H1 (cell line): ENCODE measurements around the gene KLK10. TPM values are rescaled to one million over a fixed set of nuclear protein-coding genes. Genes with fewer than 3 reads are reported as not detected.
A peak's percentile ranks its signal among the peaks of the same experiment; 100 is the strongest.

Experiments
- CTCF ChIA-PET: fragments of 300-600 bp; sonication (Branson Sonifier 250); formaldehyde crosslinking; loops from one replicate; lab custom pipeline; 2021; ENCODE audit not compliant: partially characterized antibody; lab: Charles Lee
- POLR2A ChIA-PET: fragments of 300-600 bp; sonication (Branson Sonifier 250); formaldehyde crosslinking; loops from one replicate; lab custom pipeline; 2021; ENCODE audit warnings: inconsistent platforms; ENCODE audit not compliant: partially characterized antibody; lab: Charles Lee
- DNase-seq, 2 experiments: peaks; one replicate each; pipeline versions ENCODE4 v3.0.0 to v3.0.0-alpha.2; 2010 to 2022; ENCODE audit warnings: low spot score in 2 of 2, low read depth in 1 of 2, mixed read lengths in 1 of 2
- FAIRE-seq: peaks from 2 replicates; lab custom pipeline; 2011; peaks lifted over from hg19 to GRCh38; lab: Jason Lieb, UNC
- H2AFZ ChIP-seq: 2 replicates; pipeline ENCODE4 v1.8.1; 2012; ENCODE audit warnings: low read length, inconsistent platforms
- H2AK5ac ChIP-seq: 2 replicates; pipeline ENCODE4 v1.6.1; 2013; ENCODE audit warnings: low read depth, low read length
- H2BK120ac ChIP-seq: replicated peaks from 2 replicates; pipeline ENCODE3; 2013; ENCODE audit warnings: low read depth, low read length, inconsistent platforms
- H2BK12ac ChIP-seq: 2 replicates; pipeline ENCODE4 v1.6.1; 2013; ENCODE audit warnings: low read depth, low read length
- H2BK15ac ChIP-seq: 2 replicates; pipeline ENCODE4 v1.6.1; 2013; ENCODE audit warnings: low read length
- H2BK20ac ChIP-seq: 2 replicates; pipeline ENCODE4 v1.6.1; 2013; ENCODE audit warnings: low read length
- H2BK5ac ChIP-seq: 2 replicates; pipeline ENCODE4 v1.6.1; 2013; ENCODE audit warnings: low read depth, low read length
- H3K14ac ChIP-seq: 2 replicates; pipeline ENCODE4 v1.6.1; 2013; ENCODE audit warnings: inconsistent platforms; ENCODE audit not compliant: insufficient read length
- H3K18ac ChIP-seq: 2 replicates; pipeline ENCODE4 v1.6.1; 2013; ENCODE audit warnings: low read length; ENCODE audit errors: extremely low read depth
- H3K23ac ChIP-seq: 2 replicates; pipeline ENCODE4 v1.6.1; 2013; ENCODE audit warnings: inconsistent platforms; ENCODE audit not compliant: insufficient read length
- H3K23me2 ChIP-seq: 2 replicates; pipeline ENCODE4 v1.6.1; 2013; ENCODE audit warnings: low read depth, low read length
- H3K27ac ChIP-seq: 2 replicates; pipeline ENCODE4 v1.6.1; 2011; ENCODE audit warnings: low read depth, low read length, inconsistent platforms
- H3K27me3 ChIP-seq, 4 experiments: replicated peaks in 1 of 4; 1 replicate in 1 of 4; 2 replicates in 3 of 4; pipeline versions ENCODE4 v1.6.1 to v1.8.1; 2011 to 2013; ENCODE audit warnings: low read length in 3 of 4, mild to moderate bottlenecking in 3 of 4, inconsistent platforms in 2 of 4, mixed read lengths in 2 of 4, moderate library complexity in 1 of 4; ENCODE audit not compliant: control insufficient read depth in 3 of 4, insufficient read depth in 3 of 4; ENCODE audit errors: extremely low read depth in 1 of 4
- H3K36me3 ChIP-seq, 4 experiments: 2 replicates each; pipeline versions ENCODE4 v1.6.1 to v1.8.1; 2011 to 2013; ENCODE audit warnings: mild to moderate bottlenecking in 4 of 4, low read length in 3 of 4, moderate library complexity in 2 of 4, control low read depth in 1 of 4, inconsistent platforms in 1 of 4; ENCODE audit not compliant: insufficient read depth in 4 of 4, control insufficient read depth in 2 of 4
- H3K4ac ChIP-seq: replicated peaks from 2 replicates; pipeline ENCODE3; 2013; ENCODE audit warnings: low read length, low read depth, mixed read lengths, inconsistent platforms; ENCODE audit not compliant: insufficient read length
- H3K4me1 ChIP-seq, 4 experiments: replicated peaks in 1 of 4; 1 replicate in 1 of 4; 2 replicates in 3 of 4; pipeline versions ENCODE4 v1.6.1 to v1.8.1; 2011 to 2013; ENCODE audit warnings: low read length in 3 of 4, inconsistent platforms in 2 of 4, mixed read lengths in 1 of 4; ENCODE audit not compliant: insufficient read depth in 4 of 4, control insufficient read depth in 3 of 4
- H3K4me2 ChIP-seq, 2 experiments: 2 replicates each; pipeline versions ENCODE4 v1.6.1 to v1.8.1; 2011 to 2013; ENCODE audit warnings: low read depth in 2 of 2, low read length in 2 of 2, control low read depth in 1 of 2, inconsistent platforms in 1 of 2, mild to moderate bottlenecking in 1 of 2; ENCODE audit not compliant: insufficient read depth in 1 of 2
- H3K4me3 ChIP-seq, 4 experiments: fragments of 200-600, 300-600 bp in 1 of 4; sonication (generic), shearing (Covaris generic), sonication (Bioruptor Twin) in 1 of 4; 2 replicates each; pipeline versions ENCODE4 v1.5.1 to v1.8.1; 2011 to 2016; ENCODE audit warnings: low read length in 4 of 4, low read depth in 3 of 4, control low read depth in 2 of 4, inconsistent platforms in 2 of 4, mild to moderate bottlenecking in 2 of 4, mixed read lengths in 1 of 4, moderate library complexity in 1 of 4; ENCODE audit not compliant: insufficient read depth in 2 of 4; ENCODE audit errors: extremely low read depth in 1 of 4
- H3K56ac ChIP-seq: replicated peaks from 2 replicates; pipeline ENCODE3; 2013; ENCODE audit warnings: low read depth, mild to moderate bottlenecking, mixed read lengths, low read length, inconsistent platforms; ENCODE audit not compliant: insufficient read length
- H3K79me1 ChIP-seq: 2 replicates; pipeline ENCODE4 v1.6.1; 2013; ENCODE audit warnings: low read depth, low read length, control low read depth
- H3K79me2 ChIP-seq, 2 experiments: 2 replicates each; pipeline versions ENCODE4 v1.6.1 to v1.8.1; 2012 to 2013; ENCODE audit warnings: low read length in 2 of 2, mild to moderate bottlenecking in 2 of 2, inconsistent platforms in 1 of 2; ENCODE audit not compliant: insufficient read depth in 2 of 2, control insufficient read depth in 1 of 2
- H3K9ac ChIP-seq, 4 experiments: replicated peaks in 1 of 4; 1 replicate in 1 of 4; 2 replicates in 3 of 4; pipeline versions ENCODE4 v1.6.1 to v1.8.1; 2011 to 2013; ENCODE audit warnings: low read depth in 3 of 4, low read length in 3 of 4, control low read depth in 2 of 4, mild to moderate bottlenecking in 2 of 4, moderate library complexity in 2 of 4, inconsistent platforms in 1 of 4; ENCODE audit errors: extremely low read depth in 1 of 4
- H3K9me3 ChIP-seq, 2 experiments: 2 replicates each; pipeline versions ENCODE4 v1.6.1 to v1.8.1; 2012 to 2013; ENCODE audit warnings: mild to moderate bottlenecking in 2 of 2, moderate library complexity in 2 of 2, control low read depth in 1 of 2, inconsistent platforms in 1 of 2, low read depth in 1 of 2, low read length in 1 of 2, mixed read lengths in 1 of 2; ENCODE audit not compliant: insufficient read depth in 2 of 2
- H4K20me1 ChIP-seq, 2 experiments: replicated peaks in 1 of 2; 2 replicates each; pipeline versions ENCODE3 to v1.8.1; 2011 to 2013; ENCODE audit warnings: inconsistent platforms in 2 of 2, low read length in 2 of 2, mild to moderate bottlenecking in 1 of 2; ENCODE audit not compliant: insufficient read depth in 2 of 2, control insufficient read depth in 1 of 2
- H4K5ac ChIP-seq: 2 replicates; pipeline ENCODE4 v1.6.1; 2013; ENCODE audit warnings: low read length, low read depth, mixed read lengths, inconsistent platforms; ENCODE audit not compliant: insufficient read length
- H4K8ac ChIP-seq: 2 replicates; pipeline ENCODE4 v1.8.0; 2013; ENCODE audit warnings: mild to moderate bottlenecking, moderate library complexity, low read length, inconsistent platforms; ENCODE audit not compliant: insufficient read depth; ENCODE audit errors: extremely low read depth
- H4K91ac ChIP-seq: replicated peaks from 2 replicates; pipeline ENCODE3; 2013; ENCODE audit warnings: low read length, mixed read lengths, inconsistent platforms; ENCODE audit not compliant: insufficient read length
- CBX8 ChIP-seq: fragments of 300-800, 300-1000 bp; sonication (generic); IDR thresholded peaks from 2 replicates; pipeline ENCODE4 v1.7.1; 2016; ENCODE audit warnings: low read depth, low read length, borderline replicate concordance
- CHD2 ChIP-seq: IDR thresholded peaks from 2 replicates; pipeline ENCODE4 v1.6.1; 2012; ENCODE audit warnings: low read length, improper control_type of control experiment
- GABPA ChIP-seq: IDR thresholded peaks from 2 replicates; pipeline ENCODE4 v1.6.1; 2011; ENCODE audit warnings: mild to moderate bottlenecking, low read length, moderate library complexity, borderline replicate concordance; ENCODE audit not compliant: insufficient read depth
- HDAC6 ChIP-seq: IDR thresholded peaks from one replicate; pipeline ENCODE4 v1.7.1; 2012; ENCODE audit warnings: low read depth, mild to moderate bottlenecking, inconsistent platforms, low read length, moderate library complexity
- SAP30 ChIP-seq: fragments of 300-600 bp; sonication (generic); IDR thresholded peaks from 2 replicates; pipeline ENCODE4 v1.7.1; 2012; ENCODE audit warnings: low read length, moderate library complexity, mild to moderate bottlenecking, inconsistent platforms; ENCODE audit not compliant: insufficient read depth, insufficient replicate concordance
- TAF1 ChIP-seq: IDR thresholded peaks from 2 replicates; pipeline ENCODE4 v1.6.1; 2011; ENCODE audit warnings: mild to moderate bottlenecking, low read depth, low read length
- TCF12 ChIP-seq: IDR thresholded peaks from 2 replicates; pipeline ENCODE4 v1.6.1; 2011; ENCODE audit warnings: low read depth, mild to moderate bottlenecking, low read length
- WGBS, 2 experiments: shearing (Covaris generic) in 1 of 2; methylation state at CpG; one replicate each; pipeline versions ENCODE4 v1.1.6 to v1.1.7; 2013 to 2015; ENCODE audit warnings: low lambda C conversion rate in 2 of 2, mixed read lengths in 2 of 2, inconsistent platforms in 1 of 2, low coverage in 1 of 2, missing lambda C conversion rate in 1 of 2; ENCODE audit not compliant: insufficient replicate concordance in 2 of 2, insufficient coverage in 1 of 2, insufficient read length in 1 of 2; ENCODE audit errors: extremely low coverage in 1 of 2, missing lambda C conversion rate in 1 of 2; 5-methylcytosine and 5-hydroxymethylcytosine counted together
- polyA plus RNA-seq, 7 experiments: library from polyadenylated mRNA; depleted of rRNA in 3 of 7; stranded (reverse) in 5 of 7; unstranded in 2 of 7; fragments of >200 nt in 5 of 7; fragments of 200-250 nt in 2 of 7; gene quantifications; 1 replicate in 5 of 7; 2 replicates in 1 of 7; 4 replicates in 1 of 7; pipeline versions ENCODE4 v1.2.1 to v1.2.3, GENCODE V29; 2011 to 2013; ENCODE audit warnings: missing spikeins in 2 of 7, mixed read lengths in 2 of 7
- total RNA-seq: library from RNA; stranded (reverse); fragmentation: NEBNext Ultra II Directional; extraction: Animal tissue kit (Norgen Biotek cat#: 25700); gene quantifications from 2 replicates; pipeline ENCODE4 v1.2.1, GENCODE V29; 2021
- TF ChIP-seq, protein P1 (sequence below): IDR thresholded peaks from 2 replicates; pipeline ENCODE4 v1.6.1; 2012; ENCODE audit warnings: inconsistent platforms

KLK10 gene
- total and polyA plus RNA-seq, 2 of the 8 experiments (the other 6 are each of a cell fraction or from before 2014, with no cell fraction given): 4.8 to 9.7 TPM

DNA sequence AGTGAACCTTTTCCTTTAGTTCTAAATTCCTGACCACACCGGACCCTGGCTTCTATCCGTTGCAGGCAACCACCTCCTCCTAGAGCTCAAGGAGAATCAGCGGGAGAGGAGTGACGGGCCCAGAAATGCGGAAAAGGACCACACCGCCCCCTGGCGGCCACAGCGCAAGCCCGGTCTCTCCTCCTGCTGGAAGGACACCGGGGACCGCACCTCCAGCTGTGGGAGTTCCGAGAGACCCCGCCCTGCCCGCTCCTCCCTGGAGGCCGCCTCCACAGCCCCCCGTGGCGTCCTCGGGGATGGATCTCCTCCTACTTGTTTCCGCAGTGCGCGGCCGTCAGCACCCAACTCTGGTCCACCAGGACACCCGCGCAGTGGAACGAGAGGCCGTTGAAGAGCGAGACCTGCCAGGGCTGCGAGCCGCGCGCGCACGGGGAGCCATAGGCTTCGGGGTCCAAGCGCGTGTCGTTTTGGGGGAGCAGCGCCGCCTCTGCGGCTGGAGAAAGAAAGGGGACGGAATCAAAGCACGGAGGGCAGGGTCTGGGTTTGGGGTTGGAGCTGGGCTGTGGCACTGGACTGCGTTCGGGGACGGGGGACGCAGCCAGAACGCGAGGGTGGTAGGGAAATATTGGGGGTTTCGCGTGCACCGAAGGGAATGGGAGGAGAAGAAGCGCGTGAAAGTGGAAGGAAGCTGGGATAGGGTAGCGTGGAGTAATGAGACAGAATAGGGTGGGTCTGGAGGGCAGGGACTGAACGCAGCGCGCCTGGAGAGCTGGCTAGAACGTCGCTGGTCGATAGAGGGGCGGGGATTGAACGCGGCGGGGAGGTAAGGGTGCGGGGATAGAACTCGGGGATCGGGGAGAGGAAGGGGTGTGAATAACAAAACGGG lies 2.5 kb downstream of the KLK10 start:
- H3K27ac ChIP-seq: no peak overlapping the region
- no peaks in the 10 kb centered on the region for H3K79me2 ChIP-seq
- no peaks in the 10 kb centered on the region for H4K20me1 ChIP-seq
- H2BK15ac ChIP-seq: no peak overlapping the region; the same call in 1 of the 2 replicates
- no peaks in the 10 kb centered on the region for H3K79me1 ChIP-seq
- peaks cover 0 to 7% (median 2%) of the 10 kb centered on the region in 4 experiments; a peak in 4 of 7 replicates for H3K4me1 ChIP-seq
- H2AK5ac ChIP-seq: no peak overlapping the region
- no peak overlapping the region for H3K23ac ChIP-seq
- H2BK12ac ChIP-seq: peak overlapping the region; percentile 94; the same call in 1 of the 2 replicates
- POLR2A ChIA-PET: interaction anchor here (0.8 to 2.8 kb wide), 17 partner anchors 11 to 222 kb away, joined by 3 to 12 read pairs (median 4); partner anchors contain the start of genes KLK13 and KLK8
- peak overlapping the region; percentile 80 to 82 for H3K4me2 ChIP-seq
- no peak overlapping the region for H4K5ac ChIP-seq
- H3K9ac ChIP-seq: no peak overlapping the region; a peak in 2 of 7 replicates
- H3K36me3 ChIP-seq: no peaks in the 10 kb centered on the region
- peak; percentile 32 for FAIRE-seq
- WGBS, 2 experiments: 2% methylated on average over 57 of the region's 68 CpGs; no CpG with 5 or more reads in 1 of the 2 experiments
- H2AFZ ChIP-seq: peak overlapping the region; percentile 37; the same call in 1 of the 2 replicates
- H3K23me2 ChIP-seq: peaks cover 14% of the 10 kb centered on the region; the same call in 1 of the 2 replicates
- peak; percentile 75 to 98 for DNase-seq
- peak overlapping the region; percentile 81 for H4K91ac ChIP-seq
- CTCF ChIA-PET: interaction anchor here (0.5 to 15.0 kb wide), 47 partner anchors 9 to 239 kb away, joined by 3 to 269 read pairs (median 5); partner anchors contain the start of genes KLK6 and KLK8
- peak overlapping the region; percentile 69 for H3K4ac ChIP-seq
- no peaks in the 10 kb centered on the region for H3K9me3 ChIP-seq
- H2BK20ac ChIP-seq: no peak overlapping the region
- H2BK5ac ChIP-seq: peak overlapping the region; percentile 49; the same call in 1 of the 2 replicates
- peak overlapping the region; percentile 43 for H2BK120ac ChIP-seq
- peak overlapping the region; percentile 5; the same call in 1 of the 2 replicates for H4K8ac ChIP-seq
- H3K27me3 ChIP-seq: peaks cover 0 to 30% (median 19%) of the 10 kb centered on the region in 4 experiments; a peak in 5 of 7 replicates
- peak overlapping the region; percentile 53 to 73 (median 62) for H3K4me3 ChIP-seq
- peak overlapping the region; percentile 90 for H3K18ac ChIP-seq
- peak overlapping the region; percentile 69 for H3K56ac ChIP-seq
- H3K14ac ChIP-seq: no peak overlapping the region
- no peak for TF ChIP-seq SAP30
- TF ChIP-seq TAF1: no peak
- TF ChIP-seq TCF12: 0 out of 2 replicates have a peak, but pooled peaks have one; percentile 46
- no peak for TF ChIP-seq CHD2
- no peak; the same call in 1 of the 2 replicates for TF ChIP-seq GABPA
- no peak for TF ChIP-seq HDAC6
- TF ChIP-seq CBX8: no peak
- TF ChIP-seq, protein P1, sequence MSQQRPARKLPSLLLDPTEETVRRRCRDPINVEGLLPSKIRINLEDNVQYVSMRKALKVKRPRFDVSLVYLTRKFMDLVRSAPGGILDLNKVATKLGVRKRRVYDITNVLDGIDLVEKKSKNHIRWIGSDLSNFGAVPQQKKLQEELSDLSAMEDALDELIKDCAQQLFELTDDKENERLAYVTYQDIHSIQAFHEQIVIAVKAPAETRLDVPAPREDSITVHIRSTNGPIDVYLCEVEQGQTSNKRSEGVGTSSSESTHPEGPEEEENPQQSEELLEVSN: peak; percentile 65
